ENCODE data around the gene CLIC4.

DNA sequence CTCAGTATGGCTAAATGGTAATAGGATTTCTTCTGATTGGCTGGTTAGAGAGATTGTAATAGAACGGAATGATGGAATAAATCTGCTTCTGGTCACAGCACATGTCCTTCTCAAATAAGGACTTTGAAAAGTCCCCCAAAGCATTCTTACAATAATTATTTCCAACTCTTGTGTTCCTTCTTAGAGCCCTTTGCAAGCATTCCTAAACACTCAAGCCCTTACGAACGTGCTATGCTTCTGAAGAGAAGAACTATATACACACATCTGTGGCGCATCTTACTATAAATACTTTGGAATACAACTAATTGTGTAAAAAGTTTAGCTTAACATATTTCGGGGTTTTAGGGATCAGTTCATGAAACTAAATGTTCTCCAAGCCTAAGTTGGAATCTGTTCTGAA lies 25.6 kb downstream of the CLIC4 start:
- TF ChIP-seq, protein P1, sequence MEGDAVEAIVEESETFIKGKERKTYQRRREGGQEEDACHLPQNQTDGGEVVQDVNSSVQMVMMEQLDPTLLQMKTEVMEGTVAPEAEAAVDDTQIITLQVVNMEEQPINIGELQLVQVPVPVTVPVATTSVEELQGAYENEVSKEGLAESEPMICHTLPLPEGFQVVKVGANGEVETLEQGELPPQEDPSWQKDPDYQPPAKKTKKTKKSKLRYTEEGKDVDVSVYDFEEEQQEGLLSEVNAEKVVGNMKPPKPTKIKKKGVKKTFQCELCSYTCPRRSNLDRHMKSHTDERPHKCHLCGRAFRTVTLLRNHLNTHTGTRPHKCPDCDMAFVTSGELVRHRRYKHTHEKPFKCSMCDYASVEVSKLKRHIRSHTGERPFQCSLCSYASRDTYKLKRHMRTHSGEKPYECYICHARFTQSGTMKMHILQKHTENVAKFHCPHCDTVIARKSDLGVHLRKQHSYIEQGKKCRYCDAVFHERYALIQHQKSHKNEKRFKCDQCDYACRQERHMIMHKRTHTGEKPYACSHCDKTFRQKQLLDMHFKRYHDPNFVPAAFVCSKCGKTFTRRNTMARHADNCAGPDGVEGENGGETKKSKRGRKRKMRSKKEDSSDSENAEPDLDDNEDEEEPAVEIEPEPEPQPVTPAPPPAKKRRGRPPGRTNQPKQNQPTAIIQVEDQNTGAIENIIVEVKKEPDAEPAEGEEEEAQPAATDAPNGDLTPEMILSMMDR (IDR thresholded peaks at IDR 0.05), result no peak
- TF ChIP-seq POLR2A (IDR thresholded peaks at IDR 0.05), result no peak
